Right atrium auricular region (tissue), 2 donors: Measurements from ENCODE around the gene UTY. TPM values are rescaled to one million over a fixed set of nuclear protein-coding genes. Genes with fewer than 3 reads are reported as not detected.

Source experiments
- DNase-seq: peaks from one replicate; pipeline ENCODE4 v3.0.0-alpha.2; 2019; ENCODE audit warnings: low spot score
- H3K27ac ChIP-seq, 2 donors: fragments of 200-600 bp; sonication (generic); 1 replicate in 1 of 2; 2 replicates in 1 of 2; pipeline ENCODE4 v1.5.1; 2016 to 2019
- H3K27me3 ChIP-seq, 2 donors: fragments of 200-600 bp; sonication (generic); one replicate each; pipeline versions ENCODE4 v1.5.1 to v1.6.0; 2017 to 2019
- H3K36me3 ChIP-seq: fragments of 200-600 bp; sonication (generic); one replicate; pipeline ENCODE4 v1.5.1; 2016
- H3K4me1 ChIP-seq, 2 donors: fragments of 200-600 bp; sonication (generic); one replicate each; pipeline versions ENCODE4 v1.5.1 to v1.6.0; 2017 to 2019
- H3K4me3 ChIP-seq, 2 donors: fragments of 200-600 bp; sonication (generic); 1 replicate in 1 of 2; 2 replicates in 1 of 2; pipeline ENCODE4 v1.5.1; 2017 to 2019; ENCODE audit warnings: mild to moderate bottlenecking in 1 of 2, moderate library complexity in 1 of 2
- H3K9me3 ChIP-seq, 2 donors: fragments of 200-600 bp; sonication (generic); one replicate each; pipeline ENCODE4 v1.5.1; 2019
- CTCF ChIP-seq, 2 donors: fragments of 200-600 bp; sonication (generic); IDR thresholded peaks; one replicate each; pipeline ENCODE4 v1.5.1; 2019; ENCODE audit warnings: antibody characterized with exemption in 2 of 2
- total RNA-seq, 2 donors: library from RNA; depleted of rRNA; stranded (reverse); fragments of >200 nt; gene quantifications; one replicate each; pipeline ENCODE4 v1.1.0, GENCODE V29; 2016

The UTY gene
- total RNA-seq, 2 donors from 2014 or later = not detected

DNA sequence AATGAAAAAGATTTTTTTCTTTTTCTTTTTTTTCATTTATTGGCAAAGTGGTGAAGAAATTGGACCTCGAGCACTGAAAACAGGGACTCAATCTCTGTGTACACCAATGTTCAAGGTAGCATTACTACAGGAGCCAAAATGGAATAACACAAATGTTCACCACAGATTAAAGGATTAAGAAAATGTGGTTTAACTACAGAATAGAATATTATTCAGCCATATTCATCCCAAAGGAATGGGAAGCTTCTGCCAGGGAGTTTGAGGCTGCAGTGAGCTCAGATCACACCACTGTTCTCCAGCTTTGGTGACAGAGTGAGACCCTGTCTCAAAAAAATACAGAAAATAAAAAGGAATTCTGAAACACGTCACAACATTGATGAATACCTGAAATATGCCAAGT, 81.0 kb downstream of the UTY start:
- TF ChIP-seq CTCF (IDR thresholded peaks at IDR 0.05) = no peak
- H3K27ac ChIP-seq = no peak overlapping the region
- no peaks in the 10 kb centered on the region for H3K9me3 ChIP-seq
- H3K4me3 ChIP-seq = no peak overlapping the region
- no peak for DNase-seq
- H3K4me1 ChIP-seq = no peaks in the 10 kb centered on the region
- no peaks in the 10 kb centered on the region for H3K36me3 ChIP-seq
- H3K27me3 ChIP-seq = no peaks in the 10 kb centered on the region

GRCh38 chrY:13381110-13381683, 98.6 kb downstream of the UTY start:
- no peaks in the 10 kb centered on the region for H3K9me3 ChIP-seq
- no peak for DNase-seq
- H3K4me3 ChIP-seq = no peak overlapping the region
- H3K27me3 ChIP-seq = no peaks in the 10 kb centered on the region
- TF ChIP-seq CTCF (IDR thresholded peaks at IDR 0.05) = no peak
- no peaks in the 10 kb centered on the region for H3K36me3 ChIP-seq
- no peaks in the 10 kb centered on the region for H3K4me1 ChIP-seq
- H3K27ac ChIP-seq = no peak overlapping the region

GRCh38 chrY:13370868-13371800, 108.7 kb downstream of the UTY start:
- Histone ChIP-seq H3K27ac (no peak overlapping the region), H3K27me3 (no peaks in the 10 kb centered on the region), H3K4me3 (no peak overlapping the region), H3K36me3 (no peaks in the 10 kb centered on the region), H3K4me1 (no peaks in the 10 kb centered on the region), H3K9me3 (no peaks in the 10 kb centered on the region)
- DNase-seq = no peak
- no peak for TF ChIP-seq CTCF (IDR thresholded peaks at IDR 0.05)

- no peaks in the 10 kb centered on the region for H3K9me3 ChIP-seq
- DNase-seq = no peak
- no peak for TF ChIP-seq CTCF (IDR thresholded peaks at IDR 0.05)
- no peak overlapping the region for H3K4me3 ChIP-seq
- H3K4me1 ChIP-seq = no peaks in the 10 kb centered on the region
- H3K36me3 ChIP-seq = no peaks in the 10 kb centered on the region
- H3K27me3 ChIP-seq = no peaks in the 10 kb centered on the region
- H3K27ac ChIP-seq = no peak overlapping the region
Observed at GRCh38 chrY:13370245-13370644, 109.6 kb downstream of the UTY start.

DNA sequence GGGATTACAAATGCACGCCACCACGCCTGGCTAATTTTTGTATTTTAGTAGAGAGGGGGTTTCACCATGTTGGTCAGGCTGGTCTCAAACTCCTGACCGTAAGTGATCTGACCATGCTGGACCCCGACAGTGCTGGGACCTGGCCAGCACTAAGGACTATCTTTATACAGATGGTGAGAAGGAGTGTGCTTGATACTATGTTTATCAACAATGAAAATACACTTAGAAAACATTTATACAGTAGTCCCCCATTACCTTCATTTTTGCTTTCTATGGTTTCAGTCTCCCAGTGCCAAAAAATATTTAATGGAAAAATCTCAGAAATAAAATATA, 111.4 kb downstream of the UTY start:
- Histone ChIP-seq H3K4me3 (no peak overlapping the region), H3K27ac (no peak overlapping the region), H3K4me1 (no peaks in the 10 kb centered on the region), H3K9me3 (no peaks in the 10 kb centered on the region), H3K27me3 (no peaks in the 10 kb centered on the region), H3K36me3 (no peaks in the 10 kb centered on the region)
- TF ChIP-seq CTCF (IDR thresholded peaks at IDR 0.05) = no peak
- DNase-seq = no peak
